Measurements from ENCODE around the gene EPB41L5.

- TF ChIP-seq ZNF274 (IDR thresholded peaks at IDR 0.05; ENCODE audit: borderline replicate concordance, low read depth, low read length) (no peak), FOXP4 (CRISPR knock-in tag; IDR thresholded peaks at IDR 0.05; ENCODE audit: borderline replicate concordance) (no peak), CTCF (IDR thresholded peaks at IDR 0.05 in 2 of 3, conservative IDR thresholded peaks at IDR 0.05 in 1 of 3; ENCODE audit: insufficient read depth in 2 of 3, low read depth in 1 of 3, low read length in 3 of 3) (no peak)
These were observed 136.5 kb downstream of the EPB41L5 start for GRCh38 chr2:120149406-120149805.
